NCI-H2227 (cell line): ENCODE results near the gene SSBP3.

Source experiments
- DNase-seq: peaks from one replicate; lab custom pipeline; 2025; ENCODE audit not compliant: unreplicated experiment; lab: John Stamatoyannopoulos, UW

SSBP3 gene

DNA sequence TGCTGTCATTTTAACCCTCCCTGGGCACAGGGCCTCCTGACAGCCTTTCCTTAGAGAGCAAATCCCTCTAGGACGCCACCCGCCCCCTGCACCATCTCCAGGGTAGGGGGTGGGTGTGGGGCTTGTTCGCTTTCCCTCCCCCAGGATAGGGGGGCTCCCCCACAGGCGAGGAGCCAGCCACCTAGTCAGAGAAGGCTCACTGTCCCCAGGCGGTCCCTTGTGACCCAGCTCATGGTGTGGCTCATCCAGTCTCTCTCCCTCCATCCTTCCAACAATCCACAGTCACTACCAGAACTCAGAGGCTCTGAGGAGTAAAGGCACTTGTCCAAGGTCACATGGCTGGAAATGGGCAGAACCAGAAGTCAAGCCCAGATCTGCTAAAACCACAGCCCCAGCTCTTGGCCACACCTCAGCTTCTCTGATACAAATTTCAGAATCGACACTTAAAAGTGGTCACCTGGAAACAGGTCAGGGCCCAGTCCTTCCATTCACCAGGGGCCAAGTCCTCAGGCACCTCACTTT lies 116.4 kb downstream of the SSBP3 start:
- DNase-seq: no peak

DNA sequence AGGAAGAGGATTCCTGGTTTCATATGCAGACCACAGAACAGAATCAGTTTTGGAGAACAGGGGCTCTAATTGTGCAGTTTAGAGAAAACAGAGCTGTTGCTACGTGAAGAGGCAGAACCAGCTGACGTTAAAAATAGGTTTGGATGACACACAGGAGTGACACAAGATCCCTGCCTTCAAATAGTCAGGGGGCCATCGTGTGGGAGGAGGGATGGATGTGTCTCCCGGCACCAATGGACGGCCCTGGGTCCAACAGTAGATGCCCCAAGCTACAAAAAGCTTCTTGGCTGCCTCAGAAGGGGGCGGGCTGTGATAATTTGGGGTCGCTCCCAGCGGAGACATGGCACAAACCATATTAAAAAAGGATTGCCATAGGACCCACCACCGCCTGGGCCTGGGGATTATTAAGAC lies 118.4 kb downstream of the SSBP3 start:
- no peak for DNase-seq

DNA sequence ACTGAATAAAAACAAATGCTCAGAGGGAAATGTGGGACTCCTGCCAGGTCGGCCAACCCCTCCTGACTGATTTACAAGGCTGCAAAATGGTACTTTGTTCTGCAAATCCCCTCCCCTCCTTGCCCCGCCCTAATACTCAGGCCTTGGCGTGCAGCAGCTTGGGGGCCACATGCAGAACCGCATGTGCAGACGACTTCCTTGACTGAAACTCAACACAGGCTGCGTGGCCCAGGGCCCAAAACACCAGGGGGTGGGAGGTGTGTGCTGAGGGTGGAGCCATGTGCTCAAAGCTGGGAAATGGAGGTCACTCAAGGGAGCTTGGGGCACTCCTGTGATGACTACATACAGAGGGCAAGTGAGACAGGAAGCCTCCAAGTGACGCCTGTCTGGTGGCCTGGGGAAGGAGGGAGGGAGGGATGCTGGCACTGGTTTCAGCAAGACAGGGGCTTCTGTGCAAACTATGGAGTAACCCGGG lies 119.0 kb downstream of the SSBP3 start:
- peak; percentile 64 for DNase-seq

DNA sequence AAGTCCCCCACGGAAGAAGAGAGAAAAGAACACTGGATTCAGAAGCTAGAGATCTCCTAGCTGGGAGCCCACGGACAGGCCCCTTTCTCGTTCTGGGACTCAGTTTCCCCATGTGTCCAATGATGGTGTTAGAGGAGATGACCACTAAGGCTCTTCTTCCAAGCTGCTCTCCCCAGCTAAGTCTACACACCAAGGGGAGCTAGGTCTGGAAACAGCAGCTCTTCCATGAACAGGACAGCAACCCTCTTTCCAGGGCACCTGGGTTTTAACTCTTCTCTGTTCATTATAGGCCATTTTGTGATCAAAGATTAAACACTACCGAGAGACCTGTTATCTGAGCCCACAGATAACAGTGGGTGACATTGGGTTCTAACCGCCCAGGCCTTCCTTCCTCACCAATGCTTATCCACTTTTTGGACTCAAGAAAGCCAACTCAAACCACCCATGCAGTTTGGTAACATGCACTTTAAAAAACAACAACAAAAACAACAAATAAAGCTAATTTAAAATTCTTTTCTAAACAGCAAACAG lies 120.3 kb downstream of the SSBP3 start:
- no peak for DNase-seq

DNA sequence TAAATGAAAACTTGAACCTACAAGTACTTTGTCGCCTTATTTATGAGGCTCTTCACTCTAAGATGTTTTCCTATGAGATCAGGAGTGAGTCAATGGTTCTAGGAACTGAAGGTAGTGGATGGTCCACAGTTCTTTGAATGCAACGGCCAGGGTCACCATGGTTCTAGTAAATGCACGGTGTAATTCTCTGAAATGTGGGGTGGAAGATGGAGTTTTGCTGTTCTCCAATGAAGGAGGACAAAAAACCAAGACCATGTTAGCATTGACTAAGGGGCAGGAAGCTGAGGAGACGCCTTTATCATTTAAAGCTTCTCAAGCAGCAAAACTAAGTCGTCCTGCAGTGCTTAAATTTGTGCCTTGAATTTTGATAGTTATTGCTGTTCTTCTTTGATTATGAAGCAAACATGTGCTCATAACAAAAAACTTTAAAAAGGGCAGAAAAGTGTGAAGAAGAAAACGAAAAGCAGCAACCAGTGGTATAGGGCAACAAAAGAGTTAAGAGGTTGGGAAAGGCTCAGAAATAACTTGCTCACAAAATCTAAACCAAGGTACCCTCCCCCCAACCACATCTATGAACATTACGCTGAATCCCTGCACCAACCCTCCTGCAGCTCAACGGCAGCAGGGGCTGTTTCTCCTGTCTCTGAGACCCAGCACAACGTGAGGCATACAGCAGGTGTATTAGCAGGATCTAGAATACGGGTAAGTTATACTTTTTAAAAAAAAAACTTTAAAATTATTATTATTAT lies 121.2 kb downstream of the SSBP3 start:
- no peak for DNase-seq

DNA sequence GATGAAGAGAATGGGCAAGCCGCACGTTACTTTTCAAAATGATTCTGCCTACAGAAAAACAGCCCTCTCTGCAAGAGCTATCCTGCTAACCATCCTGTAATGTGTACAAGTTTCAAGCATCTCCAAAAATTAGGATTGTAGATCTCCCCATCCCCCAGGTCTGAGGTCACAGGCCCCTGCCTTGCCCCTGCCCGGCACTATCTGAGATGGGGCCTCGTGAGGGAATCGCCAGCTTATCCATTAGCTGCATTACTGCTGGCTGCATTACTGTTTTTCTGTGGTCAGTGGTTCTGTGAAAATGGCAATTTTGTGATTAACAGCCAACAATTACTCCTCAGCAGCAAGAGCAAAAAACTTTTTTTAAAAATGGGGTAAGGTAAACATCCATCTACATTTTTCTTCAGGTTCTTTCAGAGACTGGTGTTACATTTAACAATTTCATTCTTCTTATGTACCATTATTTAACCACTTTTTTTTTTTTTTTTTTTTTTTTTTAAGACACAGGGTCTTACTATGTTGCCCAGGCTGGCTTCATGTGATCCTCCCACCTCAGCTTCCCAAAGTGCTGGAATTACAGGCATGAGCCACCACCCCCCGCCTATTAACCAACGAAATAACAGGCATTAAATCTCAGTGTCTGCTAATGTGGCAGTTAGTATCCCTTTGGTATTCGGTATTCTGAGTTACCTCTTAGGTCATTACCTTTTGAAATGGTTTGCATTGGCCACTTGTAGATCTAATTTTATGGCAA lies 122.4 kb downstream of the SSBP3 start:
- DNase-seq: no peak

DNA sequence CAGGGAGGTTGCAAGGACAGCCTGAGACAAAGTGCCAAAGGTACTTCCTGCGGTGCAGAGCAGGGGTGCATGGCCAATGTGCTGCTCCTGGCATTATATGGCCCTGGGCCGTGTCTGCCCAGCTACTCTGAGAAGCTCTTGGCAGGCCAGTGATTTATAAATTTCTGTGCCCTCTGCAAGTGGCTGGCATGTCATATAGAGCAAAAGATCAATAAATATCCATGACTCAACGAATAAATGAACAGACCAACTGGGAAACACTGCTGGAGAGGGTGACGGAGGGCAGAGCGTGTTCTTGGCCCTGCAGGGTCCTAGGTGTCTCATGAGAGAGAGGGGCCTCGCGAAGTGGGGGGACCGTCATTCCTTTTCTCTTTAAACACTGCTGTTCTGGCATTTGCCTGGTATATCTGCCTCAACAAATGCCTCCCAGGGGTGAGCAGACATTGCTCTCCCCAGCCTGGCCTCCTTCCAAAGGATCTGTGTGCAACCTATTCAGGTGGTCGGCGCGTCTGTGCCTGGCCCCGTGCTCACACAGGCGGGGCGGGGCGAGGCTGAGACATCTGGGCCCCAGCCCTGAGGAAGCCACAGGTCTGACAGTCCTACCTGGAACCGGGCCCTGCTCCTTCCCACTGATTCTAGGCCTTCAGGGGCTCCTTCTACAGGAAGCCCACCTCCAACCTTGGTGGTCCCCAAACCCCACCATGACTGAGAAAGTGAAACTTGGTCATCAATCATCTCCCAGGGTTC lies 123.9 kb downstream of the SSBP3 start:
- no peak for DNase-seq

DNA sequence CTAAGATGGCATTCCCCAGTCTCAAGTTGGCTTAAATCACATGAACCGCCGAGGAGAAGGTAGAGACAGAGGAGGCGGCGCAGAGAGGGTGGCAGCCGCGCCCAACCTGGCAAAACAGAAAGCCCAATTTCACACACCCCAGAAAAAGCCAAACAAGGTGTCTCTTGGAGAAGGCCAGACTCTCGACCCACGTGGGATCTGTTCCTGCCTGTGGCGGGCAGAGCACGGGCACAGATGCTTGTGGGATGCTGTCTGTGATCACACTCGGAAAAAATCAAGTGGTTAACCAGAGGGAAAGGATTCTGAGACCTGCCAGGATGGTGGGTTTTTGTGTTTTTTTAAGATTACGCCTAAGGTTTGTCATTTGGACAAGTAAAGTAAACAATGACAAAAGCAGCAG lies 125.5 kb downstream of the SSBP3 start:
- DNase-seq: no peak

DNA sequence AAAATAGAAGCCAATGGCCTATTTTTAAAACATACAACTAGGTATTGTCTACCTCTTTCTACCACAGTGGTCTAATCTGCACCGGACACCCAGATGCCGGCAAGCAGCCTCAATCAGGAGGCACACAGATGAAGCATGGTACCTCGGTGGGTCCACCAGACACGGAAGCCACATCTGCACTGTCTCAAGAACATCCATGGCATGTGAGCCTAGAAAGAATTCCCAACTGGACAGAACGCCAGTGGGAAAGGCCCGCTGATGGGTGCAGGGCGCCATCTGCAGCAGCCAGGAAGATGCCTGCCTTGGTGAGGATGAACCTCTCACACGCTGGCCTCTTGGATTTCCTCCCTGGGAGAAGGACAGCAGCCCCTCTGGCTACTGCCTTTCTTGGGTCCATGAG lies 126.7 kb downstream of the SSBP3 start:
- no peak for DNase-seq

DNA sequence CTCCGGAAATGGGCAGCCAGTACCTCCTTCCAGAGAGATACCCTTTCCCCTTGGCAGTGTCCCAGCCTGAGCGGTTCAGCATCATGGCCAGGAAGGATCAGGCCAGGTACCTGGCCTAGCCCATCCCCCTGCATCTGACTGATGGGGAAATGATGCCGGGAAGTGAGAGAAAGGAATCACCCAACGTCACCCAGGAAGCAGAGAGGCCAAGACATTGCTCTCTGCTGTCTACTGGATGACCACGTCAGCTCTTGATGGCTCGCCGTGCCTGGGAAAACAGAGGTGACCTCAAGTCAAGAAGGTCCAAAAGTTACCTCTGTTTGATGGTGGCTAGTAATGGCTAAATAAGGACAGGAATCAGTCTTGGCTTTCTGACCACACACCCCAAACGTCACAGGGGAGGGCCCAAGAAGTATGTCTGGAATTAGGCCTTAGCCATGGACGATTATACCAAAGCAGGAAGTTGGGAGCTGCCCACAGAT lies 127.2 kb downstream of the SSBP3 start:
- no peak for DNase-seq

DNA sequence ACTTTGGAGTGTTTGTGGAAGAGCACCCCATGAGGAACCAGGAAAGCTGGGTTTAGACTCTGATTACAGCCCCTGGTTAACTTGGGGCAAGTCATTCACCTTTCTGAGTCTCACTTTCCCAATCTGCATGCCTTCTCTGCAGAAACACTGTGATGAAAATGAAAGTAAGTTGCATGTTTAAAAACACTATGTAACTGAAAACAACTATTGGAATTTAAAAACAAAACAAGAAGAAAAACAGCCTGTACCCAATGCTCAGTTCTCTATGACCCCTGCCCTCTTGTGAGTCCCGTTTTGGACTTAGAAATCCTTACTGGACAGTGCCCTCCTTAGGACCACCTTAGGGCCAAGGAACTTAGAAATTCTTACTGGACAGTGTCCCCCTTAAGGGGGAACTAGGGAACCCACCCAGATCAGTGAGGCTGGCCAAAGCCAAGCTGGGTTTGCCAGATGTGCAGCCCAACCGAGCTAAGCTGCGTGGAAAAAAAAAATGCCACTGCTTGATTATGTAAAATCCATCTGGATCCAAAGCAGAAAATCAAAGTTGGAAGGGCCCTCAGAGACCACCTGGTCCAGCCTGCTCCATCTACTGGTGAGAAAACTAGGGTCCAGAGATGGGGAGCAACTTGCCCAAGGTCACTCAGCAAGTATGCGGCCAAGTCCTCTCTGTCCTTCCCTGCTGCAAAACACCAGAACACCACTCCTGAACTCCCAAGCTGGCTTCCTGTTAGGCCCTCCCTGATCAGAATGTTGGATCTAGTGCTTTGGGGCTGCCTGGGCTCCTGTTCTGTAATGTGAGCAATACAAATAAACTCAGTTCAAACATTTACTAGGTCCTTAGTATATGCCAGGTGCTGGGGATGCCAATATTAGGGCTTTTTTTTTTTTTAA lies 128.5 kb downstream of the SSBP3 start:
- no peak for DNase-seq

DNA sequence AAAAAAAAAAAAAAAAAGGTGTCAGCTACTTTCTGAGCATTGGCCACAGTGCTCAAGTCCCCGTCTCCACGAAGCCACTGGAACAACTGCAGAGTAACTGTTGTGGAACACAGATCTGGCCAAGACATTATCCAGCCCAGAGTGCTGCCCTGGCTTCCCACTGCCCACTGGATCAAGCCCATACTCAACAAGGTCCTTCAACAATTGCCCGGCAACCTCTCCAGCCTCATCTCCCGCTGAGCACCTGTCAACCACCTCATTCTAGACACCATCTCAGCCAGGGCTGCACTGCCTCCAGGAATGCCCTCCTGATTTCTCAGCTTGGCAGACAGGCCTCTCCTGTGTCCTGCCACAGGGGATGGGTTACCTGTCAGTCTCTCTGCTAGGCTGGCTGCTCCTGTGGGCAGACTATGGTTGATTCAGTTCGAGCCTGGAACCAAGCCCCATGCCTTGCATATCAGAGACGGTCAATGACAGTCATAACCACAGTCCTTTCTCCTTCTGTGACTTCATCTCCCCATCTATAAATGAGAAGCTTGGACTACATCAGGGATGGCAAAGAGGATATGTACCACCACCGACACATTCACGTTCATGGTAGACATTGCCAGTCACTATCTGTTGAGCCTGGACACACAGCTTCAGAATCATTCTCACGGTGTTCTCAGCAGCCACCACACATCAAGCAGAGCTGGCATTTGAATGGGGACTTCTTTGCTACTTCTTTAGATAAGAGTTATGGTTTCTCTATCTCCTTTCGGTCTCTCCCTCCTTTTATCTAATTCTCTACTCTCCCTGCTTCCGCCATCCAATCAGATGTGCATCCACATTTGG lies 129.4 kb downstream of the SSBP3 start:
- DNase-seq: no peak

DNA sequence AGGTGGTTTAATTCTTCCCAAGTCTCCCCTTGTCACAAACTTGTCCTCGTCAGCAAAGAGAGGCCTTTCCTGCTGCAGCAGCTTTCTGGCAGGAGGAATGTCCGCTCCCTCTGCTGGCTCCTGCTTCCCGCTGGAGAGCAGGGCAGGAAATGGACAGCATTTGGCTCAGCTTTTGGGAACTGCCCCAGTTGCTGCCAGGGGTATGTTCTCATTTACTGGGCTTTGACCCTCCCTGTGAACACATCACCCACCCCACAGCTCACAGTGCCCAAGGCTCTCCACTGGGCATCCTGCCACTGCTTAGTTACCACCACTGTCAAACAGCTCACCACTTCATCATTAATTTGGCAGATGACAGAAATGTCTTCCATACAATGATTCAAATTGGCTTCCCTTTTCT lies 130.8 kb downstream of the SSBP3 start:
- no peak for DNase-seq

DNA sequence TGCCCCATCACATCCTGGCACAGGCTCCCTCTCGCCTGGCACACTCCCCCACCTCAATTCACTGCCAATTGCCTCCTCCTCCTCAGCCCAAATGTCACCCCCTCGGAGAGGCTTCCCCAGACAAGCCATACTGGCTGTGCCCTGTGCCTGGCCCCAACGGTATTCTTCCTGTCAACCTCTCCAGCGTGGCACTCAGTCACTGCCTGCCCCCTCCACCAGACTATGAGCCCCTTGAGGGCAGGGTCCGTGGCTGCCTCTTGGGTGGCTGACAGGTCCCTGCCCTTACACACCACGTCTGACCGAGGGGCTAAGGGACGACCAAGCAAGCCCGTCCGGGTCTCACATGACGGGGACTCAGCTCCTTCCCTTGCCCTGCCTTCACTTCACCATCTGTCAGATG lies 131.3 kb downstream of the SSBP3 start:
- no peak for DNase-seq

DNA sequence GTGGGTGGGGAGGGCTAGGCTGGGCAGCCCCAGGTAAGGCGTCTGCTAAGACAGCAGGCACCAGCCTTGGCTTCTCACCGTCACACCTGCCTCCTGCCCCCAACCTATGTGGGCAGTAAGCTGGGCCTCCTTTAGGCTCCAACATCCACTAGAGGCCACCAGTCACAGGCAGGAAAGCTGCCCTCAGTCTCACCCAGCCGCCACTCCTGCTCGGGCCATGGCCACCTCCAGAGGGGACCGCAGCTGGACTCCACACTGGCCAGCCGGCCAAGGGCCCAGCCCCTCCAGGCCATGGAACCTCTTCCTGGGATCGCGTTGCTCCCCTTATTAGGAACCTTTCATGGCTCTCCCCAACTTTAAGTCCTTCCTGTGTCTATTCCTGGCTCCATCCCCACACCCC lies 131.7 kb downstream of the SSBP3 start:
- no peak for DNase-seq

DNA sequence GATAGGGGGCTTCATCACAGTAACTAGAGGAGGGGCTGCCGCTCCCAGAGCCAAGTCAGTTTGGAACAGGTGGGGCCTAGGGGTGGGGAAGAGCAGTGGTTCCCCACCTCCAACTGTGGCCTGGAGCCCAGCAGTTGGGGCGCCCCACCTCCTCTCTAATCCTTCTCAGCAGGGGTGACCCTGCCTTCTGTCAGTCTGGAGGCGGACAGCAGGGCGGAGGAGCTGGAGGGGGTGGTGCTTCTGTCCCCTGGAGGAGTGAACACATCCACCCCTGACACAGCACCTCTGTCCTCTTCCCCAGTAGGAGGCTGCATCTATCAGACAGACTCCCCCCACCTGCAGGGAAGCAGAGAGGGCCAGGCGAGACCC lies 132.4 kb downstream of the SSBP3 start:
- DNase-seq: peak; percentile 44

DNA sequence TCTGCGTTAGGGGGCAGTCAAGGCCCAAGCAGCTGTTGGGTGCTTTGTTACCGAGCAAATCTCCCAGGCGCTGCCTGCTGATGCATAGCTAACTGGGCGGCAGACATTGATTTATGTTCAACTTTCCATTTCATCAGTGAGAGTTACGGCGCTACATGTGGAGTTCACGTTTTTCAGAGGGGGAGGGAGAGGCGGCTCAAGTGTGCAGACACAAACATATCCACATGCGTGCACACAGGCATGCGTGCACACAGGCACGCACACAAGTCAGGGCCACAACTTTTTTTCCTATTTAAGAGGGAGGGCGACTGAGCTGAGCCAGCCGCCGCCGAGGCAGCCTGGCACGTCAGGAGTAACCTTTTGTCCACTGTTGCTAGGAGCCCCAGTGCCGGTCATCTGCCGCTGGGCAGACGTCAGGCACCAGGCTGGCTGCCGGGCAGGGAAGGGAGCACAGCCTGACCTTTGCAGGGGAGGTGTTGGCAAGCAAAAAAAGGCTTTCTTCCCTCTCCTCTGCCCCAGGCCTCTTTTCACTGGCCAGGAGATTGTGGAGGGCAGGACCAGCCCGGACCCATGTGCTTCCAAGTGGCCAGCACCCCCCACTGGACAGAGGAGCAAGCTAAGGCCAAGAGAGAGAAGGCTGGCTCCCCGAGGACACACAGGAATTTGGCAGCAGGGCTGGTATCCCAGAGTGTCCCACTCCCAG lies 133.0 kb downstream of the SSBP3 start:
- DNase-seq: peak; percentile 83

DNA sequence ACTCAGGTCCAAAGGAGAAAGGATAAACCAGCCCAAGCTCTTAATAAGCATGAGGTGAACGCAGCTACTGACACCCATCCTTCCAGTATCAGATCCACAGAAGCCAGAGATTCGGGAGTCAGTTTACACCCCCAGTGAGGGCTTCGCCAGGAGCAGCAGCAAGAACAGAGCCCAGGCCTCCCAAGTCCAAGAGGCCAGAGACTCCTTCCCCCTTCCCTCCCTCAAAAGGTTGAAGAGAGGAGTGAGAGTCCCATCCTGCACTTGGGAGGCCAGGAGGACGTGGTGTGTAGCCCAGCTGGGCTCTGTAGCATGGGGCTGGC lies 133.5 kb downstream of the SSBP3 start:
- no peak for DNase-seq

DNA sequence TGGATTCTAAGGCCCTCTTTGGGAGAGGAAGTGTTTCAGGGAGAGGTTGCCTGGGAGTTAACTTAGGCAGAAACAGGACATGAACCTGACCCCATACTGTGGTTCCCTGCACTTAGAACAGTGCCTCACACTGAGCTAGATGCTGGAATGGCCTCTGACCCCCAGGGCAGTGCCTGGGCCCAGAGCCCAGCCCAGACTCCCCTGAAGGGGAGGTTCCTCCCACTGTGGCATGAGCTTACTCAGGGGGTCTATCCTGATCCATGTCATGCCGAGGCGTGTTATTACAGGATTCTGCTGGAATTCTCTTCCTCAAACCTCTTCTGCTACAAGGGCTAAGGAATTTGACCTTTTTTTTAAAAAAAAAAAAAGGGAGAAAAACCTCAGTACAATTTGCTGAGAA lies 134.1 kb downstream of the SSBP3 start:
- no peak for DNase-seq
